Natural killer cell treated with Interleukin-12 subunit alpha and Interleukin-12 subunit beta and Interleukin-15 and Interleukin-18, amount 100 ng/mL, for 72 hours (primary cell): Measurements from ENCODE around the gene YPEL2. TPM values are rescaled to one million over a fixed set of nuclear protein-coding genes. Genes with fewer than 3 reads are reported as not detected.
A peak's percentile ranks its signal among the peaks of the same experiment; 100 is the strongest.
"Not testable (repeated sequence)": the region's sequence is repeated elsewhere in the genome, so short reads cannot be mapped to it uniquely, and the experiment has no call there.

ENCODE experiments used
- ATAC-seq, 2 donors: fragments of 150-1000 bp; cut with Tn5 transposase in 1 of 2; sonication (Bioruptor Pico), chemical (Tn5 transposase) in 1 of 2; 2 replicates each; pipeline ENCODE4 v1.10.0; 2021
- DNase-seq: peaks from one replicate; pipeline ENCODE4 v3.0.0; 2022; ENCODE audit warnings: low spot score
- H3K27ac Mint-ChIP-seq, 2 donors: 1 replicate in 1 of 2; 2 replicates in 1 of 2; pipeline ENCODE4 v1.8.0; 2022; ENCODE audit warnings: mixed read lengths in 2 of 2, mild to moderate bottlenecking in 1 of 2, moderate library complexity in 1 of 2
- H3K27me3 Mint-ChIP-seq, 2 donors: 1 replicate in 1 of 2; 2 replicates in 1 of 2; pipeline ENCODE4 v1.8.0; 2022; ENCODE audit warnings: mixed read lengths in 2 of 2
- H3K36me3 Mint-ChIP-seq: one replicate; pipeline ENCODE4 v1.8.0; 2022; ENCODE audit warnings: mixed read lengths
- H3K4me1 Mint-ChIP-seq, 2 donors: 1 replicate in 1 of 2; 2 replicates in 1 of 2; pipeline ENCODE4 v1.8.0; 2022; ENCODE audit warnings: low read depth in 2 of 2, mixed read lengths in 2 of 2, mild to moderate bottlenecking in 1 of 2
- H3K4me3 Mint-ChIP-seq: one replicate; pipeline ENCODE4 v1.8.0; 2022; ENCODE audit warnings: mixed read lengths
- H3K9me3 Mint-ChIP-seq: 2 replicates; pipeline ENCODE4 v1.8.0; 2022; ENCODE audit warnings: mixed read lengths
- total RNA-seq, 2 donors: library from RNA; stranded (reverse); gene quantifications; one replicate each; pipeline ENCODE4 v1.2.3, GENCODE V29; 2022

YPEL2 gene
- total RNA-seq, 2 donors from 2014 or later, result 3.1 to 5.4 TPM

DNA sequence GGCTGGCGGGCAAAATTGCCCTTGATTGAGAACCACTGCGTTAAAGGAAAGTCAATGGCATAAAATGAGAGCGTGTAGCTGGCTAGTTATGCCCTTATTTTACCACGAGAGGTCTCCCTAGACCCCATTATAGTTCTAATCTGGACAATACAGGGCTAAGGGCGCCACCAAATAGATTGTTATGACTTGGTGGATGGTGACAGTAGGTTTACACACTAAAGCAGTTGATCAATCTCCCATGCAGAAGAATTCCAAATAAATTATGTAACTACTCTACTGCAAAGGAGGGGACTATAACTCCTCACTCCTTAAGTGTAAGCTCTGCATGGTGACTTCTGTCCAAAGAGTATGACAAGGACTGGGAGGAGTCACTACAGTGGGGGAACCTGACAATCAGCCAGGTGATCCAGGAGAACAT is 20.4 kb upstream of the YPEL2 start:
- H3K27ac Mint-ChIP-seq, result peak overlapping the region in 1 of 2 donors; percentile 10
- no peaks in the 10 kb centered on the region for H3K9me3 Mint-ChIP-seq

DNA sequence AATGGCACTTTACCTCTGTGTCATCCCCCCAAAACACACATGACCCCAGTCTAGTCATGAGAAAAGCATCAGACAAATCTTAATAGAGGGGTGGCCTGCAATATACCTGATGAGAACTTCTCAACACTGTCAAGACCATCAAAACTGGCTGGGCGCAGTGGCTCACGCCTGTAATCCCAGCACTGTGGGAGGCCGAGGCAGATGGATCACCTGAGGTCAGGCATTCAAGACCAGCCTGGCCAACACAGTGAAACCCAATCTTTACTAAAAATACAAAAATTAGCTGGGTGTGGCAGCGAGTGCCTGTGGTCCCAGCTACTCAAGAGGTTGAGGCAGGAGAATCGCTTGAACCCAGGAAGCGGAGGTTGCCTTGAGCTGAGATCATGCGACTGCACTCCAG is 19.9 kb upstream of the YPEL2 start:
- H3K4me1 Mint-ChIP-seq, H3K4me3 Mint-ChIP-seq, H3K27me3 Mint-ChIP-seq, ATAC-seq, H3K9me3 Mint-ChIP-seq, H3K36me3 Mint-ChIP-seq, H3K27ac Mint-ChIP-seq, DNase-seq: not testable (repeated sequence)

More for the DNA sequence above, 20.4 kb upstream of the YPEL2 start:
- Mint-ChIP-seq H3K4me3 (no peak overlapping the region), H3K4me1 (peaks cover 2 to 6% of the 10 kb centered on the region in 2 donors), H3K27me3 (peaks cover 0 to 2% of the 10 kb centered on the region in 2 donors), H3K36me3 (no peaks in the 10 kb centered on the region)
- ATAC-seq, result peak; percentile 82 to 83
- DNase-seq, result peak; percentile 62

DNA sequence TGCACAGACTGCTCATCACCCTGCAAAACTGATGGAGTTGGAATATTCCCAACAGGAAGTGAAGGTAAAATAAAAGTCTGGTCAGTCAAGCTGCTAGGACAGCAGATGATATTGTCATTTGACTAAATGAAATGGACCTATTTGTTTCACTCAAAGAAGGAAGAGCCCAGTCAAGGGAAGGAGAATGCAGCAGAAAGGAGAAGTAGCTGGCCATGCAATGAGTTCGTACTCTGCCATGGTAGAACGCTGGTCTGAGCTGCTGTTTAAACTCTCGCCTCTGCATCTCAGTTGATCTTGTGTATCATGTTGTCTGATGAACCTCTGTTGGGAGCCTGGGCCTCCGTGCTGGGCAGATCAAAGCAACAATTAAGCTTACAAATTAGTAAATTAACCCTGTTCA is 15.6 kb upstream of the YPEL2 start:
- Mint-ChIP-seq H3K9me3 (no peaks in the 10 kb centered on the region), H3K4me3 (no peak overlapping the region), H3K27ac (no peak overlapping the region), H3K4me1 (peaks cover 1 to 4% of the 10 kb centered on the region in 2 donors), H3K36me3 (no peaks in the 10 kb centered on the region), H3K27me3 (peaks cover 0 to under 1% of the 10 kb centered on the region in 2 donors)
- DNase-seq (no peak), ATAC-seq (no peak)

DNA sequence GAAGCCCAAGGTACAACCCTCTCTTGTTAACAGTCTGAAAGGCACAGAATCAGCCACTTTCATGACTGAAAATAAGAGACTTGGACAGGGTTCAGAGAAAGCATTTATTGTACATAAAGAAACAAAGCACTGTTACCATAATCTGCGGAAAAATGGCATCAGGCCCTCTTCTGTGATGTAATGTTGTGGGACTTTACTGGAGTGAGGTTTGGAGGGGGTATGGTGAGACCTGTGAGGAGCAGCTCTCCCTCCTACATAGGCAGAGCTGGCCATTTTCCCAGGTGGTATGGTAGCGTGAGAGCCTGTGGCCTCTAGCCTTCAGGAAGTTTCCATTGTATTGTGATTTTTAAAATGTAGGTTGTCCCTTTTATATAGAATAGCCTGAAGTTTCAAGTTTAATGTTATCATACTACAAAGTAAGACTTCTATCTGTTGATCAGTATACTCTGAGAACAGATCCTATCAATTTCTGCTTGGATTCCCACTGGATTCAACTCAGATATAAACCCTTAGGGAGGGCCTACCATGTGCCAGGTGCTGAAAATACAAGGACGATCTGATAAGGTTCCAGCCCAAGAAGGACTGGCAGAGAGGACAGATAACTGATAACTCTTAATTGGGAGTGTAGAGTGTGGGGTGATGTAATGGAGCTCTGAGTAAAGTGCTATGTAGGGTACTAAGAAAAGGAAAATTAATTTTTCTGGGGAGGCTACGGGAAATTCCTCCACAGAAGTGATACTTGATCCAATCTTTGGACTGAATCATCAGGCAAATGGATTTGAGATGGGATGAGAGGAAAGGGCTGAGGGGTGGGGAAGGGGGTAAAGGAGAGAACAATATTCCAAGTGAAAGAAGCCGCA is 4.1 kb upstream of the YPEL2 start:
- no peak for DNase-seq
- H3K36me3 Mint-ChIP-seq, result no peaks in the 10 kb centered on the region
- ATAC-seq, result no peak
- H3K4me1 Mint-ChIP-seq, result peaks cover 18 to 24% of the 10 kb centered on the region in 2 donors
- H3K4me3 Mint-ChIP-seq, result no peak overlapping the region
- H3K27me3 Mint-ChIP-seq, result peaks cover 0 to 7% of the 10 kb centered on the region in 2 donors
- H3K27ac Mint-ChIP-seq, result peak overlapping the region in 1 of 2 donors; percentile 50
- no peaks in the 10 kb centered on the region for H3K9me3 Mint-ChIP-seq

DNA sequence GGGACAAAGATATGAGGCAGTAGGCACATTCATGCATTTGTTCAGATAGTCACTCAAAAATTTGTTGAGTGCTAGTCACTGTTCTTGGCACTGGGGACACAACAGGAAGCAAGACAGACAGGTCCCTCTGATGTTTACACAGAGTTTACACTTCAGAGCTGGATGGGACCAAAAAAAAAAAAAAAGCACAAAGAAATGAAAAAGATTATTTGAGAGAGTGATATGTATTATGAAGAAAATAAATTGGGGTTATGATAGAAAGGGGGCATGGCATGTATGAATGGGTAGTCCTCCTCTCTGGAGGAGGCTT is 3.5 kb upstream of the YPEL2 start:
- Mint-ChIP-seq H3K4me1 (peaks cover 21 to 24% of the 10 kb centered on the region in 2 donors), H3K36me3 (no peaks in the 10 kb centered on the region), H3K4me3 (no peak overlapping the region), H3K27ac (peak overlapping the region in 1 of 2 donors; percentile 50), H3K9me3 (no peaks in the 10 kb centered on the region), H3K27me3 (peaks cover 0 to 5% of the 10 kb centered on the region in 2 donors)
- ATAC-seq (no peak), DNase-seq (no peak)

DNA sequence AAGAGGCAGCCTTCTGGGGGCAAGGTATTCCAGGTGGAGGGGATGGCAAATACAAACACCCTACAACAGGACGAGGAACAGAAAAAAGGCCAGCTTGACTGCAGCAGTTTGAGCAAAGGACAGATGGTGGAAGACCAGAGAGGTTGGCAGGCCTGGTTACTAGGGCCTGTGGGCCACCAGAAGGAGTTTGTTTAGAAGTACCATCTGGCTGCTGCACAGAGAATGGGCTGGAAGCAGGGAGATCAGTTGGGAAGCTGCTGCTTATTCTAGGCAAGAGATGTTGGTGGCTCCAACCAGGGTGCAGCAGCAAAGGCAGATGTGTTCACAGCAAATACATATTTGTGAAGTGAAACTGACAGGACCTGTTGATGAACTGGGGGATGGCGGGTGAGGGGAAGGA is 2.9 kb upstream of the YPEL2 start:
- DNase-seq (no peak), ATAC-seq (no peak)
- Mint-ChIP-seq H3K4me3 (no peak overlapping the region), H3K27me3 (peaks cover 0 to 5% of the 10 kb centered on the region in 2 donors), H3K4me1 (peaks cover 24 to 27% of the 10 kb centered on the region in 2 donors), H3K27ac (peak overlapping the region in 1 of 2 donors; percentile 50), H3K9me3 (no peaks in the 10 kb centered on the region), H3K36me3 (no peaks in the 10 kb centered on the region)

DNA sequence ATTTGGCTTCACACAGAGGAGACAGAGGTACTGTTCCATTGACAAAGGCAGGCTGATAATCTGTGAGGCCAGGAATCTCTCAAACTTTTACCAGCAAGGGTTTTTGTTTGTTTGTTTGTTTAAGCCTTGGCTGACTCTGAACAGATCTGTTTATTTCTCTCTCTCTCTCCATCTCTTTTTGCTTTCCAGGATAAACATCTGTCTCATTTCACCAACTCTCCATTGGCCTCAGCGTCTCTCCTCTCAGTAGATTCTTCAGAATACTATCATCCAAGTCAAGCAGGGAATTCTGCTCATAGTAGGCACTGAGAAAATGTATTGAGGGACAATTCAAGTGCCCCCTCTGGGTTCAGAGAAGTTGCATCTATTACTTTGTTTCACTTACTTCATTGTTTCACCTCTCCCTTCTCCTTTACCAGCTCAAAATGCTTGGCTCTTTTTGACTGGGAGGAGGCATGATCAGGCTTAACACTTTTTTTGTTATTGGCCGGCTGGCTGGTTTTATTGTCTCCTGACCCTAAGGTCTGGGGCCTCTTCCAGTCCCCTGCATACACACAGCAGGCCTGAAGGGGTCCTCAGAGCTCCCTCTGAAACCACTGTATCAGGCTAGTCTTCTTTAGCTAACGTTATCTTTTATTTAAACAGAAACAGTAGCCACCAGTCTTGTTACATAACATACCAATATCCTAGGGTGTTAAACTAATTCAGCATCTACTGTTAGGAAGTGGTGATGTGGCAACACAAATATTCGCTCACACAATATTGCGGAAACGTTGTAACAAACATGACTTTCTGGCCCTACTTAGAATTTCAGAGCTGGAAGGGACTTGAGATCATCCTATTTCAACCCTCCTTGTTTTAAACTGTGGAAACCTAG is 2.0 kb upstream of the YPEL2 start:
- Mint-ChIP-seq H3K36me3 (no peaks in the 10 kb centered on the region), H3K27ac (peak overlapping the region; percentile 73 to 80), H3K4me1 (peaks cover 24 to 27% of the 10 kb centered on the region in 2 donors), H3K9me3 (no peaks in the 10 kb centered on the region), H3K27me3 (peaks cover 0 to 5% of the 10 kb centered on the region in 2 donors), H3K4me3 (peak overlapping the region; percentile 56)
- ATAC-seq, result peak; percentile 58 to 66
- DNase-seq, result no peak

DNA sequence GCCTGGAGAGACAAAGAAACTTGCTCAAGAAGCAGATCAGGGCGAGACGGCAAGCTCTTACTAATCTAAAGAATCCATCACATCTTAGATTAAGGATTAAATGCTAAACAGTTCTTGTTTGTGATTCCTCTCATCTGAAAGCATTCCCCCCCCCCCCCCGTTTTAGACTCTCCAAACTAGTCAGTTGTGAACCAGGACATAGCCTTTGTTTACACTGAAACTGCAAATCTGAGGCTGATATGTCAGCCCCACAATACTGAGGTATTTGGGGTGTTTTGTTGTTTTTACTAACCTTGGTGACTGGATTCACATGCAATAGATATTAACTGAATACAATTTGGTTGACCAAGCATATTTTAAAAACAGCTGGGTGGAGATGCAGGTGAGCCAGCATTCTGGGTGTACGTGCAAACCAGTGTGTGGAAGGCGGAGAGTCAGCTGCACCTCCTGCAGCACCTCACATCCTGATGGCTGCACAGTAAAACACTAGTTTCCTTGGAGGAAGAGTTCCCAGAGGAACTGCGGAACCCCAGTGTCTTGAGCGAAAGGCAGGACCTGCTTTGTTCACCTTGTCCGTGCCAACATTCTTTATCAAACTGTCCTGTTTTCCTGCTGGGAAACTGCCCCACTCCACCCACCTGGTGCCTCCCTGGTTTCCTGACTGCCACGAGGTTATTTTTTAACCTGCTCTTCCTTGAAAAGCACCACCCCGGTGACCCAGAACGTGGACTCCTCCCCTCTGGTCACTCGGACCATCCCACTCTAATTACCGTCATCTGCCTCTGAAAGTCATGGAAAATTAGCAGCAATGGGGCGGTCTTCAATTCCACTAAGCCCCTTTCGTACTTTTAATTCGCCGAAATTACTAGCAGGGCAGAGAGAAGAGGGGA is 1.2 kb upstream of the YPEL2 start:
- DNase-seq, result no peak
- no peak for ATAC-seq
- H3K4me3 Mint-ChIP-seq, result peak overlapping the region; percentile 56
- no peaks in the 10 kb centered on the region for H3K9me3 Mint-ChIP-seq
- H3K4me1 Mint-ChIP-seq, result peaks cover 24 to 27% of the 10 kb centered on the region in 2 donors
- H3K27me3 Mint-ChIP-seq, result peaks cover 0 to 5% of the 10 kb centered on the region in 2 donors
- no peaks in the 10 kb centered on the region for H3K36me3 Mint-ChIP-seq
- peak overlapping the region; percentile 73 to 80 for H3K27ac Mint-ChIP-seq

DNA sequence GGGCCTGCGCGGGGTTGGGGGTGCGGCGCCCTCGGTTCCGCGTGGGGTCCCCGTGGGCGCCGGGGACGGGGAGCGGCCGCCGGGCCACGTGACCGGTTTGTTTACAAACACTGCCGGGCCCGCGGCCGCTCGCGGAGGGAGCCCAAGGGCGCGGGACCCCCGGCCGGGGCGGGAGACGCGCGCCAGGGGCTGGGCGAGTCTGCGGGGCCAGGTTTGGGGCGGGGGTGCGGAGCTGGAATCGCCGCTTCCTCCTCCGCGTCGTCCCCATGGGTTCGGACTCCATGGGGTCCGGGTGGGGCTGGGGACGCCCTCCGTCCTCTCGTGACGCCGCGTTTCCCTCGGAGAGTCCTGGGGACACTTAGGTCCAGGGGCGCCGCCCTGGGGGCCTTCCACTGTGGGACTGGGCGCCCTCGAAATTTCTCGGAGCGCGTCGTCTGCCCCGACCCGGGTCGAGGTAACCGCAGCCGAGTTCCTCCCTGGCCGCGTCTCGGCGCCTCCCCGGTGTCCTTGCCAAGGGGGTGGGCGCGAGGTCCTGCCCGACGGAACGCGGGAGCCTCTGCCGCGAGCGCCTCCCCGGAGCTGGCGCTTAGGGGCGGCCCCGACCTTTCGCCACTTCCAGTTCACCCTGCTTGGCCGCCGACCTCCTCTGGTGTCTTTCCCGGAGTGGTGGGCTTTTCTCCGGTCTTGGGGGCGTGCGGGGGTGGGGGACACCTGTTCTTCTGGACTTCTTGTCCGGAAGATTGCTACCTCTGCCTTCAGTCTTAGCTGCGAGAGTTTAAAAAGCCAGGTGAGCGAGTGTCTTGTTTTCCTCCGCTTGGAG is 684 bp downstream of the YPEL2 start:
- H3K4me1 Mint-ChIP-seq, result peaks cover 24 to 27% of the 10 kb centered on the region in 2 donors
- H3K9me3 Mint-ChIP-seq, result no peaks in the 10 kb centered on the region
- peak; percentile 18 to 30 for ATAC-seq
- peak overlapping the region; percentile 90 for H3K4me3 Mint-ChIP-seq
- peak overlapping the region in 1 of 2 donors; percentile 76 for H3K27ac Mint-ChIP-seq
- H3K36me3 Mint-ChIP-seq, result no peaks in the 10 kb centered on the region
- peak; percentile 68 for DNase-seq
- H3K27me3 Mint-ChIP-seq, result peaks cover 0 to 3% of the 10 kb centered on the region in 2 donors

DNA sequence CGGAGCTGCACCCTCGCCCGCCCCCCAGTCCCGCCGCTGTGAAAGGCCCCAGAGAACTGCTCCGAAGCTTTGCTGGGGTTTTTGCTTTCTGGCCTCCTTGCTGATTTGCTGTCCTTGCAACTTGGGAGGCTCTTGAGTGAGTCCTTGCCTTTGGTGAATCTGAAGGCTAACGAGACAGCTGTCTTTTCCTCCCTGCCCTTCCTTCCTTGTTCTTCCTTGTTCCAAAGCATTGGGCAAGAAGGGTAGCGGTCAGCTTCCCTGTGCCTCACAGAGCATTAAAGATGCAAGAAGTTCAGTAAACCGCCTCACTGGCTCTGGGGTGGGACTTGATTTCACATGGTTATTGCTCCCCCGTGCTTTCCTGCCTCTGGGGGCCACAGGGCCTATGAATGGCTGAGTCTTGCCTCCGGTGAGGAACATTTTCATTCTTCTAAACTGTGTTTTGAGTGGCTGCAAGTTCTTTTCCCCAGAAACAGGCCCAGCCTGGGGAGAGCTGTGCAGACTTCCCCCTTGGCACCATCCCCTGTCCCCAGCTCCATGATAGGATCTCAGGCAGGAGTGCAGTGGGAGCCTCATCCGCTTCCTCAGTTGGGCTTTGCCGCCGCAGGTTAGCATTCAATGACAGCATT is 1.4 kb downstream of the YPEL2 start:
- Mint-ChIP-seq H3K36me3 (no peaks in the 10 kb centered on the region), H3K4me1 (peaks cover 24% of the 10 kb centered on the region in 2 donors), H3K27ac (peak overlapping the region in 1 of 2 donors; percentile 76), H3K4me3 (peak overlapping the region; percentile 90), H3K27me3 (no peaks in the 10 kb centered on the region), H3K9me3 (no peaks in the 10 kb centered on the region)
- ATAC-seq (no peak), DNase-seq (no peak)

DNA sequence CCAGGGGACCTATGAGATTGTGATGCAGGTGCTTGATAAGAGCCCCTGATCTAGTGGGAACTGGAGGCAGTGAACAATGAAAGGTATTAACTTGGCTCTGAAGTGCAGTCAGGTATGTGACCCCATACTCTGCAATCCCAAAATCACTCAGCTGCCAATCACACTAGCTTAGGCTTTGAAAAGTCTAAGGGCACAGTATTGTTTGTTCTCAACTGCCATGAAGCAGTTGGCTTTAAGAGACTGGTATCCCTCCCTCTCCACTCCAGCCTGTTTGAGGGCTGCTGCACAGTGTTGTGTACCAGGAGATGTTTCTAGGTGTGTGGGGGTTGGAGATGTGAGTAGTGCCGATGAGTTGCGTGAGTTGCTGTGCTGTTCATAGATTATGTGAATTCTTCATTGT is 2.4 kb downstream of the YPEL2 start:
- no peak for ATAC-seq
- peaks cover 21 to 24% of the 10 kb centered on the region in 2 donors for H3K4me1 Mint-ChIP-seq

DNA sequence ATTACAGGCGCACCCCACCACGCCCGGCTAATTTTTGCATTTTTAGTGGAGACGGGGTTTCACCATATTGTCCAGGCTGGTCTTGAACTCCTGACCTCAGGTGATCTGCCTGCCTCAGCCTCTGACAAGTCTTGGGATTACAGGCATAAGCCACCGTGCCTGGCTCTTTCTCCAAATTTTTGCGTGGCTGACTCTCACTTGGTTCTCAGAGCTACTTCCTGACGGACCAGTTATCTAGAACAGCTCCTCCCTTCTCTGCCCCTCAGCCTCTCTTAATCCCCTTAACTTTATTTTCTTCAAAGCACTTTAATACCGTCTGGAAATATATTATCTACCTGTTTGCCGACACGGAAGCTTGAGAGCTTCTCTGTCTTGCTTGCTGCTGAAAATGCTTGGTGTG is 4.2 kb downstream of the YPEL2 start:
- Mint-ChIP-seq H3K4me3 (no peak overlapping the region), H3K9me3 (no peaks in the 10 kb centered on the region), H3K4me1 (peaks cover 8 to 10% of the 10 kb centered on the region in 2 donors), H3K36me3 (no peaks in the 10 kb centered on the region), H3K27ac (no peak overlapping the region), H3K27me3 (no peaks in the 10 kb centered on the region)
- ATAC-seq (no peak), DNase-seq (no peak)

More for the DNA sequence above, 2.4 kb downstream of the YPEL2 start:
- Mint-ChIP-seq H3K9me3 (no peaks in the 10 kb centered on the region), H3K4me3 (peak overlapping the region; percentile 90), H3K36me3 (no peaks in the 10 kb centered on the region), H3K27me3 (no peaks in the 10 kb centered on the region), H3K27ac (no peak overlapping the region)
- DNase-seq, result no peak
